Activated gamma-delta T cell treated with anti-CD3 and anti-CD28 coated beads, Interleukin-2, amount 50 U/mL, for 16 hours (primary cell): Measurements from ENCODE around the gene NACC1.
"Not testable (repeated sequence)": the region's sequence is repeated elsewhere in the genome, so short reads cannot be mapped to it uniquely, and the experiment has no call there.

ENCODE experiments used
- DNase-seq: peaks from one replicate; pipeline ENCODE4 v3.0.0-alpha.2; 2020; ENCODE audit warnings: low read depth

Gene NACC1

GRCh38 chr19:13146763-13147563, 28.9 kb downstream of the NACC1 start:
- no peak for DNase-seq

GRCh38 chr19:13149173-13149627, 31.1 kb downstream of the NACC1 start:
- DNase-seq, result not testable (repeated sequence)

- no peak for DNase-seq
Measured at GRCh38 chr19:13149628-13150186, 31.6 kb downstream of the NACC1 start.

GRCh38 chr19:13150187-13150930, 32.3 kb downstream of the NACC1 start, which contains the start of the genes IER2 and STX10:
TSS of gene IER2 (plus strand) at chr19:13150411. CDS start at chr19:13153187, 2,776 bp downstream.
TSS of gene STX10 (minus strand) at chr19:13150375. CDS start at chr19:13150173, 202 bp downstream.
- peak; percentile 90 for DNase-seq

- no peak for DNase-seq
Measured at GRCh38 chr19:13150931-13151604, 33.0 kb downstream of the NACC1 start.

- DNase-seq, result peak; percentile 94
Measured at GRCh38 chr19:13151605-13152355, 33.7 kb downstream of the NACC1 start.

- no peak for DNase-seq
Measured at GRCh38 chr19:13152356-13152973, 34.4 kb downstream of the NACC1 start.

GRCh38 chr19:13152974-13153568, 35.0 kb downstream of the NACC1 start:
- DNase-seq, result peak; percentile 96

GRCh38 chr19:13153569-13154240, 35.6 kb downstream of the NACC1 start:
- no peak for DNase-seq

- peak; percentile 47 for DNase-seq
Measured at GRCh38 chr19:13154241-13154778, 36.2 kb downstream of the NACC1 start.

GRCh38 chr19:13154911-13155471, 36.9 kb downstream of the NACC1 start:
- DNase-seq, result peak; percentile 70

- peak; percentile 73 for DNase-seq
Measured at GRCh38 chr19:13155472-13156359, 37.7 kb downstream of the NACC1 start.

- DNase-seq, result no peak
Measured at GRCh38 chr19:13159713-13160112, 41.6 kb downstream of the NACC1 start.

GRCh38 chr19:13160557-13160956, 42.5 kb downstream of the NACC1 start:
- no peak for DNase-seq

GRCh38 chr19:13162724-13163608, 44.9 kb downstream of the NACC1 start:
- DNase-seq, result peak; percentile 66

GRCh38 chr19:13163609-13164342, 45.7 kb downstream of the NACC1 start:
- no peak for DNase-seq
